Suppressor macrophage treated with lipopolysaccharide for 4 hours (primary cell): ENCODE results near the gene CRYGC.

ENCODE experiments used
- DNase-seq: peaks from one replicate; pipeline ENCODE4 v3.0.0-alpha.2; 2020

CRYGC gene

DNA sequence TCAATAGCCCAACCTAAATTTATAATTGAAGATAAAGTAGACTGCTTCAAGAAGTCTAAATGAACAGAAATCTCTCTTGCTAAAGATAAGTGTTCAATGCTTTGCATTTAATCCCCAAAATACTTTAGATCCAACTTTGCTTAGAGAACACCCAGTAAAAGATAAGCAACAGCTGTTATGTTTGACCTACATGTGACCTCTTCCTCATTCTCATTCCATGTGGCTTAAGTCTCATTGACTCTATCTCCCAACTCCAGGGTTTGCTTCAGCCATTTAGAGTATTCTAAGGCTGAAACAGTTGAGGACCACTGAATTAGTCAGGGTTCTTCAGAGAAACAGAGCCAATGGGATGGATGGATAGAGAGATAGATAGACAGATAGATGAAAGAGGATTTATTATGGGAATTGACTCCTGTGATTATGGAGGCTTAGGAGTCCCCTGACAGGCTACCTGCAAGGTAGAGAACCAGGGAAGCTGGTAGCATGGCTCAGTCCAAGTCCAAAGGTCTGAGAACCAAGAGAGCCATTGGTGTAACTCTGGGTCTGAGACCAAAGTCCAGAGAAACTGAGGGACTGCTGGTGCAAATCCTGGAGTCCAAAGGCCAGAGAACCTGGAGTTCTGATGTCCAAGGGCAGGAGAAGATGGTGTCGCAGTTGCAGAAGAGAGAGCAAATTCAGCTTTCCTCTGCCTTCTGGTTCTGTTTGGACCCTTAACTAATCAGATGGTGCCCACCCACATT is 37.4 kb downstream of the CRYGC start:
- no peak for DNase-seq

DNA sequence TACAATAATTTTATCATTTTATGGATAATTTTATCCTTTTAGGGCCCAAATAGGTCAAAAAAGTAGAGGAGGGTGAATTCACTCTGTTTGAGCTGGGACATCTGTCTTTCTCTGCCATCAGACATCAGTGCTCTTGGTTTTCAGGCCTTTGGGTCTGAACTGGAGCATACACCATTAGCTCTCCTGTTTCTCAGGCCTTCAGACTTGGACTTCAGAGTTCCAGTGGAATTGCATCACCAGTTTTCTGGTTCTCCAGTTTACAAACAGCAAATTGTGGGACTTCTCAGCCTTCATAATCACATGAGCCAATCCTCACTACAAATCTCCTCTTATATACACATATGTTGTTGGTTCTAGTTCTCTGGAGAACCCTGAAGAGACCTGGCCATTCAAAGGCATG is 39.2 kb downstream of the CRYGC start:
- DNase-seq, result no peak

DNA sequence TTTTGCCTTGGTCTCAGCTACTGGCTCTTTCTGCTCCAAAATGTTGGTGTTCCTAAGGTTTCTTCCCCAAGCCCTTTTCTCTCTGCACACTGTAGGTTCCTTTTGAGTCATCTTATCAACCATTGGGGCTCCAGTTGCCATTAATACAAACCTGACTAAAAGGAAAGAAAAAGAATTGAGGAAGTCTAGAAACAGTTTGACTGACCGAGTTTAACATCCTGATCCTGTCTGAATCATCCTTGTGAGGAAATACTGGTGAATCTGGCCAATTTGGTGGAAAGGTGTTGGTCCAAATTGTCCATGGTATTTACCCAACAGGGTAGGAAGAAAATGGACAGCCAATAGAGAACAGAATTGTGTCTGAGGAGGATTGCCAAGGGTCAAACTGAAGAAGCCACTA is 43.6 kb downstream of the CRYGC start:
- DNase-seq, result peak; percentile 19

- no peak for DNase-seq
Measured at GRCh38 chr2:208083807-208084206, 45.8 kb downstream of the CRYGC start.
